Skeletal muscle tissue (tissue), 4 donors: ENCODE results near the gene SMAGP. TPM values are rescaled to one million over a fixed set of nuclear protein-coding genes. Genes with fewer than 3 reads are reported as not detected.
"Not testable (repeated sequence)": the region's sequence is repeated elsewhere in the genome, so short reads cannot be mapped to it uniquely, and the experiment has no call there.

ENCODE experiments used
- H3K27ac ChIP-seq: one replicate; pipeline ENCODE4 v1.7.0; 2013; ENCODE audit warnings: mild to moderate bottlenecking, low read depth, low read length, inconsistent platforms
- H3K27me3 ChIP-seq, 3 donors: one replicate each; pipeline ENCODE4 v1.7.0; 2013; ENCODE audit warnings: low read length in 3 of 3; ENCODE audit not compliant: control insufficient read depth in 3 of 3, insufficient read depth in 3 of 3
- H3K36me3 ChIP-seq, 3 donors: one replicate each; pipeline ENCODE4 v1.7.0; 2013; ENCODE audit warnings: low read length in 3 of 3; ENCODE audit not compliant: control insufficient read depth in 3 of 3, insufficient read depth in 3 of 3
- H3K4me1 ChIP-seq, 3 donors: one replicate each; pipeline ENCODE4 v1.7.0; 2013; ENCODE audit warnings: low read length in 3 of 3, mild to moderate bottlenecking in 3 of 3; ENCODE audit not compliant: control insufficient read depth in 3 of 3, insufficient read depth in 3 of 3
- H3K4me3 ChIP-seq, 3 donors: one replicate each; pipeline ENCODE4 v1.7.0; 2013; ENCODE audit warnings: low read length in 3 of 3
- H3K9ac ChIP-seq, 3 donors: one replicate each; pipeline ENCODE4 v1.7.0; 2013; ENCODE audit warnings: low read length in 3 of 3, mild to moderate bottlenecking in 3 of 3, moderate library complexity in 2 of 3, low read depth in 1 of 3
- H3K9me3 ChIP-seq, 3 donors: one replicate each; pipeline ENCODE4 v1.7.0; 2013; ENCODE audit warnings: low read length in 3 of 3; ENCODE audit not compliant: control insufficient read depth in 3 of 3
- total RNA-seq: library from RNA; depleted of rRNA; stranded (reverse); fragments of >200 nt; gene quantifications from one replicate; pipeline ENCODE4 v1.2.3, GENCODE V29; 2014
- donor health status: Osteomylitis.

Gene SMAGP
- total RNA-seq, 1 donor from 2014 or later: 2.1 TPM

GRCh38 chr12:51264297-51264696 is 5.9 kb downstream of the SMAGP start:
- H3K27ac ChIP-seq: no peak overlapping the region
- no peak overlapping the region for H3K4me3 ChIP-seq
- no peaks in the 10 kb centered on the region for H3K9me3 ChIP-seq
- H3K36me3 ChIP-seq: no peaks in the 10 kb centered on the region
- peaks cover 0 to 4% (median 0%) of the 10 kb centered on the region in 3 donors for H3K27me3 ChIP-seq
- H3K9ac ChIP-seq: no peak overlapping the region
- H3K4me1 ChIP-seq: no peaks in the 10 kb centered on the region

DNA sequence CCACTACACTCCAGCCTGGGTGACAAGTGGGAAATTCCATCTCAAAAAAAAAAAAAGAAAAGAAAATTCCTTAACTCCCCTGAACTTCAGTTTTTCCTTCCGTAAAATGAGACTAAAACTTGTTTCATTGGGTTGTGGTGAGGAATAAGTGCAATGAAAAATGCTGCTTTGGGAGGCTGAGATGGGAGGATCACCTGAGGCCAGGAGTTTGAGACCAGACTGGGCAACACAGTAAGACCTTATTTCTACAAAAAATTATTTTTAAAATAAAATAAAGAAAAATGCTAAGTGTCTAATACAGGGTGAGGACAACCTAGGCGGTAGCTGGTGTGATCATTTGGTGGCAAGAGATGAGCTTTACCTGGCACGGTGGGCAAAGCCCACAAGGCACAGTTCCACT is 6.9 kb downstream of the SMAGP start:
- Histone ChIP-seq H3K9me3 (no peaks in the 10 kb centered on the region), H3K27ac (no peak overlapping the region), H3K36me3 (no peaks in the 10 kb centered on the region), H3K9ac (no peak overlapping the region), H3K27me3 (no peaks in the 10 kb centered on the region), H3K4me3 (no peak overlapping the region), H3K4me1 (no peaks in the 10 kb centered on the region)

- Histone ChIP-seq H3K27me3 (no peaks in the 10 kb centered on the region), H3K4me1 (no peaks in the 10 kb centered on the region), H3K9ac (no peak overlapping the region), H3K9me3 (no peaks in the 10 kb centered on the region), H3K27ac (no peak overlapping the region), H3K4me3 (no peak overlapping the region), H3K36me3 (no peaks in the 10 kb centered on the region)
Observed at GRCh38 chr12:51262758-51263177, 7.4 kb downstream of the SMAGP start.

- H3K36me3 ChIP-seq, H3K9me3 ChIP-seq, H3K4me3 ChIP-seq, H3K27me3 ChIP-seq, H3K9ac ChIP-seq, H3K27ac ChIP-seq, H3K4me1 ChIP-seq: not testable (repeated sequence)
Observed at GRCh38 chr12:51259600-51259999, 10.6 kb downstream of the SMAGP start.

GRCh38 chr12:51254536-51254935 is 15.7 kb downstream of the SMAGP start:
- H3K9me3 ChIP-seq: no peaks in the 10 kb centered on the region
- H3K4me1 ChIP-seq: no peaks in the 10 kb centered on the region
- H3K27me3 ChIP-seq: no peaks in the 10 kb centered on the region
- no peak overlapping the region for H3K9ac ChIP-seq
- H3K27ac ChIP-seq: no peak overlapping the region
- H3K4me3 ChIP-seq: no peak overlapping the region
- H3K36me3 ChIP-seq: no peaks in the 10 kb centered on the region

DNA sequence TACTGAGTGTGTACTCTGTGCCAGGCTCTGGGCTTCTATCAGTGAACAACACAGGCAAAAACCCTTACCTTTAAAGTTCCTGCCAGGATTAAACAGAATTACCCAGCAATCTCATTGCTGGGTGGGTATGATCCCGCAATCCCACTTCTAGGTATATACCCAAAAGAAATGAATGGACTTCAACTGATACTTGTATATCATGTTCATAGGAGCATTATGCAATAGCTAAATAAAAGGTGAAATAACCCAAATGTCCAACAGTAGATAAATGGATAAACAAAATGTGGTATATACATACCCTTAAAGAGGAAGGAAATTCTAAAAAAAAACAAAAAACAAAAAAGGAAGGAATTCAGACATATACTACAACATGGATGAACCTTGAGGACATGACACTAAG is 16.9 kb downstream of the SMAGP start:
- Histone ChIP-seq H3K9me3 (no peaks in the 10 kb centered on the region), H3K36me3 (no peaks in the 10 kb centered on the region), H3K4me1 (no peaks in the 10 kb centered on the region), H3K27me3 (no peaks in the 10 kb centered on the region), H3K4me3 (no peak overlapping the region), H3K27ac (no peak overlapping the region), H3K9ac (no peak overlapping the region)

DNA sequence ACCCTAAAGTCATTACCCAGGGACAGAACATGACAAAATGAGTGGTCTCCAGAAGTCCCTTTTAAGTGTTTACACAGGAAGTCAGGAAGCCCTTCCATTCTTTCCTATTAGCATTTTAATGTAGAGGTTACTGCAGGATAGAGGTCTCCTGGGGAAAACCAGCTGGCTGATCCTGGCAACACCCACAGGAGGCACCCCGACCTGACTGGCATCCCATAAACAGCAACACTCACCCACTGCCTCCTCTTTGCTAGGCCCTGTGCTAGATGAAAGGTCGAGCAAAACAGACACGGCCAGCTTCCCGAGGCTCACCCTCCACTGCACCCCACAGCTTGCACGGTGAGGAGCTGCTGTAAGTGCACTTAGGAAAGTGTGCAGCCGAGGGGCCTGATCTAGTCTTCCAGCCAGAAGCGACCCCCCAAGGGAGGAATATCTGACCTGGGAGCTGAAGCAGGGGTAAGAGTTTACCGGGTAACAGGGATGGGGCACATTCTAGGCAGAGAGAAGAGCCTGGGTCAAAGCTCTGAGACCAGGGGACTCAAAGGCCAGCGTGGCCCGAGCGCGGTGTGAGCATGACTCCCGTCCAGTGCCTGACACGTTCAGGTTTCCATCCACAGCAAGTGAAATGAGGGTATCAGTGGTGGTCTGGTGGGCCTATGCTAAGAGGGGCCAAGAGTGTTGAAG is 22.6 kb downstream of the SMAGP start:
- Histone ChIP-seq H3K4me1 (peaks cover 4 to 7% (median 6%) of the 10 kb centered on the region in 3 donors), H3K27ac (no peak overlapping the region), H3K36me3 (peaks cover 4 to 17% (median 8%) of the 10 kb centered on the region in 3 donors), H3K4me3 (no peak overlapping the region), H3K27me3 (no peaks in the 10 kb centered on the region), H3K9me3 (no peaks in the 10 kb centered on the region), H3K9ac (peak overlapping the region in 1 of 3 donors; percentile 40)

DNA sequence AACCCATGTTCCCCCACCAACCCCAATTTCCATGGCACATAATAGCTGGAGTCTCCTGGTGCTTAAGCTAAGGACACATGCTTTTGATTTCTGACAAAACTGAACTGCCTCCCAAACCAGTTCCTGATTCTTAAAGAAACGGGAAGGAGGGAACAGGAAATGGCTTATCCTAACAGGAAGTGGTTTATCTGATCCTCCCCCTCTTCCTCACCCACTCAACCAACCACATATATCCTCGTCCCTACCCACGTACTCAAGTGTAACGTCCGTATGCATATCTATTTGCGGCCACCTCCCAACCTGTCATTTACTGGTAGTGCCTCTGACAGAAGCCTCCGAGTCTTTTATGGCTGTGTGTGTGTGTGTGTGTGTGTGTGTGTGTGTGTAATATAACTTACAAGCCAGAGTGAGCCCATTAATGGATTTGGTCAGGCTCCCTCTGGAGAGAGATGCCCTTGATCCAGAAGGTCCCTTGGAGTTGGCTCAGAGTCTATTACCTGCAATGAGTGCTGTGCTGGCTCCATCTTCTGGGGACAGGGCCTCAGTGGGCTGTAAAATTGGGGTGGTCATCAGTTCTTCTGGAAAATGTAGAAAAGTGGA is 23.9 kb downstream of the SMAGP start:
- no peak overlapping the region for H3K9ac ChIP-seq
- no peak overlapping the region for H3K4me3 ChIP-seq
- H3K27me3 ChIP-seq: no peaks in the 10 kb centered on the region
- H3K36me3 ChIP-seq: peaks cover 16 to 27% (median 18%) of the 10 kb centered on the region in 3 donors
- no peaks in the 10 kb centered on the region for H3K9me3 ChIP-seq
- no peak overlapping the region for H3K27ac ChIP-seq
- peaks cover 4 to 7% (median 6%) of the 10 kb centered on the region in 3 donors for H3K4me1 ChIP-seq

DNA sequence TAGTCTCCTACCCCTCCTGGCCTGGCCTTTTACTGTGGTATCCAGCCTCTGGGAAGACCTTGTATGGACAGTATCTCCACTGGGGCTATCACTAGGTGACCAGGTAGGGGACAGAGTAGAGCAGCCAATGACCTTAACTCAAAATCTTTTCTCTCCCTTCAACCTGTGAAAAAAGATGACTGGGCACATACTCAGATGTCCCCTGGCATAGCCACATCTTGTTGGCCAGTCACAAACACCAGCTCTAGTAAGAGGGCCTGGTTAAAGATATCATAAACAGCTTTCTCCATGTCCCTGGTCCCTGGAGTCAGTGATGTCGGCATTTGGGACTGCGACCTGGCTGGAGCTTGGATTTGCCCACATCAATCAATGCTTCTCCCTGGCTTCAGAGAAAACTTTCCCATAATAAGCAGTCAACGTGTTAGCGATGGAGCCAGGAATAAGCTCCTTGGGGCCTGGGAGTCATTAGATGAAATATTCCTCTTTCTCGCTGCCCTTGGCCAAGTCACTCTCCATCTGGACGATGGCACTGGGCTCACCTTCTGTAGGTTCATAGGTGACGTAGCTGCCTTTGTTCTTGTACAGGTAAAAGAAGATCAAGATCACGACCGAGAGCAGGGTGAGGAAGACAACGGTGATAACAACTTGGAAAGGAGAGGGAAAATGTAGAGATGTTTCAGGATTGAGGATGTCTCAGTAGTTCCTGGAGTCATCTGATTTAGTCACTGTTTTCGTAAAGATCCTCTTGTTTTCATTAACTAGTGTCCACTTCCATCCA is 24.6 kb downstream of the SMAGP start:
- H3K36me3 ChIP-seq: peaks cover 22 to 33% (median 25%) of the 10 kb centered on the region in 3 donors

DNA sequence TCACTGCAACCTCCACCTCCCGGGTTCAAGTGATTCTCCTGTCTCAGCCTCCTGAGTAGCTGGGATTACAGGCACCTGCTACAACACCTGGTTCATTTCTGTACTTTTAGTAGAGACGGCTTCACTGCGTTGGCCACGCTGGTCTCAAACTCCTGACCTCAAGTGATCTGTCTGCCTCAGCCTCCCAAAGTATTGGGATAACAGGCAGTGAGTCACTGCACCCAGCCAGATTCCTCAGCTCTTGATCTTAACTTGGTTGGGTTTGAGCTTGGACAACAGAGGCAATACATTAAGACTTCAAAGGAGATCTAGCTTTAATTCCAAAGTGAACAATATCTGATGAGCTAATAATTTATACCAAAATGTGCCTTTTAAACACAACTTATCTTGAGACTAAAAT is 25.9 kb downstream of the SMAGP start:
- Histone ChIP-seq H3K27ac (no peak overlapping the region), H3K9ac (no peak overlapping the region), H3K4me3 (no peak overlapping the region), H3K27me3 (no peaks in the 10 kb centered on the region), H3K9me3 (no peaks in the 10 kb centered on the region), H3K4me1 (peaks cover 16 to 21% (median 19%) of the 10 kb centered on the region in 3 donors), H3K36me3 (peaks cover 29 to 43% (median 33%) of the 10 kb centered on the region in 3 donors)

More for the DNA sequence above, 24.6 kb downstream of the SMAGP start:
- Histone ChIP-seq H3K27me3 (no peaks in the 10 kb centered on the region), H3K4me1 (peaks cover 8 to 11% (median 10%) of the 10 kb centered on the region in 3 donors), H3K4me3 (no peak overlapping the region), H3K9me3 (no peaks in the 10 kb centered on the region), H3K9ac (no peak overlapping the region), H3K27ac (no peak overlapping the region)
